HG03139 (cell line): ENCODE results near the gene NDUFS1.
"Not testable (repeated sequence)": the region's sequence is repeated elsewhere in the genome, so short reads cannot be mapped to it uniquely, and the experiment has no call there.

ENCODE experiments used
- ATAC-seq: cut with Tn5 transposase; IDR thresholded peaks from one replicate; pipeline ENCODE4 v1.9.1; 2021; ENCODE audit not compliant: unreplicated experiment

NDUFS1 gene

DNA sequence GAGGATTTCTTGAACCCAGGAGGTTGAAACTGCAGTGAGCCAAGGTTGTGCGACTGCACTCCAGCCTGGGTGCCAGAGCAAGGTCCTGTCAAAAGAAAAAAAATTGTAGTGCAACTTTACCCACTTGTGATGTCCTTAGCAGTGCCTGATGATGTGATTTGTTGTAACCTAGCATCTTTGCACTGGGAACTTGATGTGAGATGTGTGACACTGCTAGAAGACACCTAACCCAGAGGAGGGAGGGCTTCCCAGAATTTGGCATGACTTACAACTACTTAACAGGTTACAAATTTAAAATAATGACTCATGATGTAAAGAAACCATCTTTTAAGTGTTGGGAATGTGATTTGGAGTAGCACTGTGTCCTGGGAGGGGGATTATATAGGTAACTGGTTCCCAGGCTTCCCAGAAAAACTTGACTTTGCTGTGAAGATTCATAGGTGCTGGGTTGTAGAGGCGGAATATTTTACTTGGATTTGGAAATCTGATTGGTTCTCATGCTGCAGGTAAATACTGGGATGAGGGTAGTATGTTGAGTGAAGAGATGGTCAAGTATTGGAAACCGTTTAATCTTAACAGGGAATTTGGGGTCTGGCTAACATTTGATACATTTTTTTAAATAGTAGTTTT is 4.1 kb upstream of the NDUFS1 start:
- ATAC-seq, result no peak

DNA sequence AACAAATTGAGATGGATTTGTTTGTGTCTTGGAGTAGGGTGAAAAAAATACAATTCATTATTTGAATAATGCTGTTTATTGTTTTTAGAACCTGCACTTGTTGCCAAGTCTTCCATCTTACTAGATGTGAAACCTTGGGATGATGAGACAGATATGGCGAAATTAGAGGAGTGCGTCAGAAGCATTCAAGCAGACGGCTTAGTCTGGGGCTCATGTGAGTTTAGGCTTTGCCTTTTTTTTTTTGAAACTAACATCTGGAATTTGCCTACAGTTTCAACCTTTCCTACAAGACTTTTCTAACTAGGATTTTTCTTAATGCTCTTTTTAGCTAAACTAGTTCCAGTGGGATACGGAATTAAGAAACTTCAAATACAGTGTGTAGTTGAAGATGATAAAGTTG is 3.2 kb upstream of the NDUFS1 start:
- ATAC-seq, result not testable (repeated sequence)

DNA sequence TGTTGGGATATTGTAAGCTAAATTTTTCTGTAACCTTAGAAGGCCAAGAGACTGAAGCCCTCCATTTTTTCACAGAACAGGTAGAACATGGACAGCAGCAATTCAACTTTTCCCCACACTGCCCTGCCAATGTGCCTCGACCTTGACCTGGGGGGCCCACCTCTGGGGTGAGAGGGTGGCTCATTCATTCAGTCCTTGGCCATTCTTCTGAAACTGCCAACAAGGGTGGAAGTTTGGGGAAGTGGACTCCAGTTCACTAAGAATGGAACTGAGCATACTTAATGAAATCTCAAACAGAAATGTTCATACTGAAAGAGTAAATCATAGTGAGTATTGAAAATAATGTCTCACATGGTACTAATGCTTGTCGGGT is 1.5 kb upstream of the NDUFS1 start:
- ATAC-seq, result no peak

DNA sequence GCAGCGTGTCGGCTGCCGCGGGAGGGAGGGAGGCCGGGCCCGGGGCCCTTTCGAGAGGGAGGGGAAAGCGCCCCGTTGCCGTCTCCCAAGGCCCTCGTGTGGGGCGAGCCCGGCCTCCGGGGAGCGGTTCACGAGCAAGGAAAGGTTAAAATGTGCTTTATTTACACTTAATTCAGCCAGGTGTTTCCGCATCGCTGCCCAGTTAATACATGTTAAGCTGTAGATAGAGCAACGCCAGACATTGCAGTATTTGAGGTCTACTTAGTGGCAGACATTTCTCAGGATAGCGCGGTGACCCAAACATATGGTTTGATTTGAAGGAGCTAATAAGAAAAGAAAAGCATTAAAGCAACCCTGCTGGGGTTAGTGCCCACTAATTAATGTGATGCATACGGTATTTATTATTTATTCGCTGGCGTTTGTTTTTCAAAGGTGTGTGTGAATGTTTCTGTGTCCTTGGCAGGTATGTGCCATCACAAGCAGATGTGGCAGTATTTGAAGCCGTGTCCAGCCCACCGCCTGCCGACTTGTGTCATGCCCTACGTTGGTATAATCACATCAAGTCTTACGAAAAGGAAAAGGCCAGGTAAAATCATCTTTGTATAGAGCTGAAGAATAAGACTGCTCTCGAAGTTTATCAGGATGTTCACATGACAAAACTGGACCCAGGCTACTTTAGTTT is 1.0 kb upstream of the NDUFS1 start:
- peak; percentile 51 for ATAC-seq

DNA sequence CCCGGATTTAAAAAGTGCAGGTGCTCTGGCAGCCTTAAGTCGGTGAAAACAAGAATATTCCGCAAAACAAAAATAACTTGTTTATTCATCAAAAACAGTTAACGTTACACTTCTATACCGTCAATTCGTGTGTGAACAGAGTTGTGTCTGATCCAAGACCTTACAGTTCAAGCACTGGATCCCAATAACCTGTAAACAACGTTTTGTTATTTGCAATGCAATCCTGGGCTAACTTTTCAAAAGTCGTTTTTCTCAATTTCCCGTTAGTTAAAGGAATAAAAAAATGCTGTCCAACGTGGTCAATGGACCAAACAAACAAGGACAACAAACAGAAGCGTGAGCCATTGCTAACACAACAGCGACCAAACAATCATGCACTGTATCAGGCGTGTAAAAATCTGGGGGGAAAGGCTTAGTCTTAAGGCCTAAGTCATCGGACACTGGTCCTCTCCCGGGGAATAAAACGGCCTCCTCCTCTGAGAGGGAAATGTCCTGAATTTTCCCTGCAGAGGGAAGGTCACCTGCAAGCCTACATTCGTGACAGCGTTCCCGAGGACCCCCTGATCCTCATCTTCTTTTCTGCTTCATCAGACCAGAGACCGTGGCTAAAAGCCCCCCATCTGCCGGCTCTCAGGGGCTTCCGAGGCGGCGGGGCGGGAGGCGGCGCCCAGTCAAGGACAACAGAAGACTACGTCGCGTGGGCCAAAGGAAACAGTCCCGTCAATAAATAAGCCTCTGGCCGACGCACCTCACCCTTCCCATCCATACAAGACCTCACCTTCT is 490 bp downstream of the NDUFS1 start:
- peak; percentile 10 for ATAC-seq

DNA sequence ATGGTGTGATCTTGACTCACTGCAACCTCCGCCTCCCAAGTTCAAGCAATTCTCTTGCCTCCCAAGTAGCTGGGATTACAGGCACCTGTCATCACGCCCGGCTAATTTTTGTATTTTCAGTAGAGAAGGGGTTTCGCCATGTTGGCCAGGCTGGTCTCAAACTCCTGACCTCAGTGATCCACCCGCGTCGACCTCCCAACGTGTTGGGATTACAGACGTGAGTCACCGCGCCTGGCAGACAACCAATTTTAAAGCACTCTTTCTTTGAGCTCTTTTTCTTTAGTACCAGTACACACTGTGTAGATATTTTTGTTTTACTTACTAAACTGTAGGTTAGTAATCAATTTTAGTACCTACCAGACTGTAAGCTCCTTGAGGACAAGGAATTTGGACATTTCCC is 2.2 kb downstream of the NDUFS1 start:
- not testable (repeated sequence) for ATAC-seq

DNA sequence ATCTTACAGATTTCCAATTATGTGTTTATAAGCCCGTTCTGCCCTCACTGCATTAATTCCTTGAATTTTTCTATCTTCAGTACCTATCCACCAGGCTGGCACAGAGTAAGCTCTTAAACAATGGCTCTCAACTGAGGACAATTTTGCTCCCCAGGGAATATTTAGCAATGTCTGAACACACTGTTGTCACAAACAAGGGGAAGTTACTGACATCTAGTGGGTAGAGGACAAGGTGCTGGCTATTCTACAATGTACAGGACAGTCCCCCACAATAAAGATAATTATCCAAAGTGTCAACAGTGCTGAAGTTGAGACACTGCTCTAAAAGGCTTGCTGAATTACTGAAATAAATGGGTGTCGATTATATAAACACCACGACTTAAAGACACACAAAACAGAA is 5.0 kb downstream of the NDUFS1 start:
- ATAC-seq, result no peak

DNA sequence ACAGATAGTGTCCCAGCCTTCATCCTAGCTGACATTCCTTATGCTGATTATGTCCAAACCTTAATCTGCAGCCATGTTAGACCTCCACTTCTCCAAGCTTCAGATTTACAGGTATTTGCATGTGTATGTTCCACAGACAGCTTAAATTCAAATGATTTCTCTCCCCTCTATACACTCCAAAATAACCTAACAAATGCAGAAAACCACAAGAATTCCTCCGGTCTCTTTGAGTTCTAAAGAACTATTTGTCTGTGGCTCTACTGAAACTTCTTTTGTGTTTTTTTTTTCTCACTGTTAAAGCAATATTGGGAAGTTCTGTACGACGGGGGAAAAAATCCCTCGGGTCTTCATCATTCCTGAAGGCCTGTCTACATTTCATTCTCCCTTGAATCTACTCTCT is 8.6 kb downstream of the NDUFS1 start:
- no peak for ATAC-seq

DNA sequence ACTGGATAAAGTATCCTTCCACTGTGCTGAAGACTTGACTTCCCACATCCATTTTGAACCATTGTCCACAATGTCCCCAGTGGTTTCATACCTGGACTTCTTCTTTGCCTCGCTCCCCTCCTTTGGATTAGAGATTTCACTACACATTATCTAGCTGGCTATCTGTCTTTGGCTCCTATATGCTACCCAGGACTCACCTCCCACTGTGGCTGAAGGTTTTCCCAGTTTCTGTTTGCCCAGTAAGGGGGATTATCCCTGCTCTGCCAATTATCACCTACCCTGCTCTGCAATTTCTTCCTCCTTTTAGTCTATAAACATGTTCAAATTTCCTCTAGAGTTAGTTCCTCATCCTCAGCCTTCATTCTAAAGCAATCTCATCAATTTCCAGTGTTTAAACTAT is 9.1 kb downstream of the NDUFS1 start:
- ATAC-seq, result no peak

DNA sequence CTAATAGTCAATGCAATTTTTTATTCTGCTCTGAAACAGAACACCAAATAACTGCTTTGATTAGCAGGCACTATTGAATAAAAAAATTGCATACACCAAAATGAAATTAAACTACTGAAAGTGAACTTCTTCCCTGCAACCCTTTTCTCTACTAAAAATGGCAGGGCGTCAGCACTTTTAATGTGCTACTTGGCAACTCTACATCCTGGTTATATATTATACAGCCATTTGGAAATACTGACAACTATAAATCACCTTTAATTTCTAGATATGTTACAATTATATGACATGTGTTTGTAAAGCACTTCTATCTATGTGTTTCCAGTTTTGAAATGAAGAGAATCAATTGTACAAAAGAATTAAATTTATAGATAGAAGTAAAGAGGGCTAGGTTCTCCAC is 9.9 kb downstream of the NDUFS1 start:
- ATAC-seq, result no peak

DNA sequence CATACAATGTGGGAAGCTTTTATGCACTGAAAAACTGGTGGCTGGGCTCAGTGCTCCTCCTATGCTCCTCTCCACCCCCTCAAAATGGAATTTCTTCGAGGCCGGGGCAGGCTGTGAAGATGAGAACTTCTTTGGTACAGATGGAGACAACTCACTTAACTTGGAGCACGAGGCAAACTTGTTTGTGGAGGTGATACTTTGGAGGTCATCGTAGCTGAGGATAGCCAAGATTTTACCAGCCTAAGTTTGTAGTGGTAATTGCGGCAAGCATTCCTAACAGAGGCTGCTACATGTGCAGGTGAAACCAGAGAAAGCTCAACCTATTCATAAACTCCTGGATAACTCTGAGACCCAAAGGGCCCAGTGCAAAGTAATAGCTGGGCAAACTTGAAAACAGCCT is 13.6 kb downstream of the NDUFS1 start:
- no peak for ATAC-seq

DNA sequence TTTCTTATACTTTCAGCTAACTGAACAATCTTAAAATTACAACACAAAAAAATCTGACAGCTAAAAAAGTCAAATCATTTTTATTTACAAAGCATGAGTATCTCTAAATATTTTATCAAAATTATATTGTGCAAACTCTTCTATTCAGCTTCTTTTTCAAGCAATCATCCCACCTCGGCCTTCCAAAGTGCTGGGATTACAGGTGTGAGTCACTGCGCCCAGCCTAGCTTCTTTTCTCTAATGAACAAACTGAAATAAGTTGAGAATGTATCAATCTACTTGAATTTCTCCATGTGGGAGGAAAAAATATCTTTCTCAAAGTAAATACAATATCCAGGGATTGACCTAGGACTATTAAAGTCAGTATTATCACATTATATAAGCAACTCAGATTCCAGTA is 14.9 kb downstream of the NDUFS1 start:
- ATAC-seq, result no peak

DNA sequence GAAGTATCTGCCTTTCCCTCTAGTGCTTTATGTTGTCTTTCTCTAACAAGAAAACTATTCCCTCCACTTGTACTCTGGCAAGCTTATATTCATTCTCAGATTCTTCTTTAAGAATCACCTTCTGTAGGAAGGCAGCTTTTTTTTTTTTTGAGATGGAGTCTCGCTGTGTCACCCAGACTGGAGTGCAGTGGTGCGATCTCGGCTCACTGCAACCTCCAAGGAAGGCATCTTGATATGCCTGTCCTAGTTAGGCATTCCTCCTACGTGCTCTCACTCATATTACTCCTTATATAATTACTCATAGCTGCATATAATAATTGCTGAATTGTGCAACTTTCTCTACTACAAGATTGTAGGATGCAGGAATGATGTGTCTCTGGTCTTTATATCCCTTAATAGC is 15.8 kb downstream of the NDUFS1 start:
- no peak for ATAC-seq

DNA sequence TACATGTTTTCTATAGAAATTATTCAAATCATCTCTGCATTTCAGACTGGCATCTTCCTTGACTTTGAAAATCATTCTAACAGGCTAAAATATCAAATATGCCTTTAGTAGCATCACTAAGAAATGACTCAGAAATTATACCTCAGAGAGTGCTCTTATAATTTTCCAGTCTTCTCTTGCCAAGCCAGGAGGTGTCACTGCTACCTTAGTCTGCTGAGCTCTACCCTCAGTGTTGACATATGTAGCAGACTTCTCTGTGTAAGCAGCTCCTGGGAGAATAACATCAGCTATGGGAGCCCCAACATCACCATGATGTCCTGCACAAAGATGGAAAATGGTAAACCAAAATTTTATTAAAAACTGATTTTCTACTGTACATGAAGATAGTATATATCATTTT is 31.6 kb downstream of the NDUFS1 start:
- no peak for ATAC-seq

DNA sequence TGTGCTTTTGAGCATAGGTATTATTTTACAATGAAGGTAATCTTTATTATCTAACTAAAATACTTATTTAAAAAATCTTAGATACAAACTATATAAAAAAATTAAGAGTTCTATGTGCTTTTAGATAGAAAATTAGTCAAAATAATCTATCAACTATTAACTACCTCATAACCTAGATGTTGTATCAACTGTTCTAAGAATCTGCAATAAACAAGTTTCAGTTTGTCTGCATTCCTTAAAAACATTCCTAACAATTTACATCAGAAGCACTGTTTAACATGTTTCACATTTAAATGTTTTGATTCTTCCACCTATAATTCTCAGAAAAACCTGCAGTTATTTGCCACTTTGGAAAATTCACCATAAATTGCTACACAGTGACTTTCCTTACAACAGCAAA is 33.3 kb downstream of the NDUFS1 start:
- no peak for ATAC-seq

DNA sequence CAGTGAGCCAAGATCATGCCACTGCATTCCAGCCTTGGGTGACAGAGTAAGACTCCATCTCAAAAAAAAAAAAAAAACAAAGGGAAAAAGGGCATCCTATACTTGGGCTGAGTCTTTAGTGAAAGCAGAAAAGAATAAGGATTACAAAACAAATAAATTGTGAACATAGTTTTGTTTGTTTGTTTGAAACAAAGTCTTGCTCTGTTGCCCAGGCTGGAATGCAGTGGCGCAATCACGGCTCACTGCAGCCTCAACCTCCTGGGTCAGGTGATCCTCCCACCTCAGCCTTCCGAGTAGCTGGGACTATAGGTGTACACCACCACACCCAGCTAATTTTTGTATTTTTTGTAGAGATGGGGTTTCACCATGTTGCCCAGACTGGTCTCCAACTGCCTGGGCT is 36.7 kb downstream of the NDUFS1 start:
- not testable (repeated sequence) for ATAC-seq

DNA sequence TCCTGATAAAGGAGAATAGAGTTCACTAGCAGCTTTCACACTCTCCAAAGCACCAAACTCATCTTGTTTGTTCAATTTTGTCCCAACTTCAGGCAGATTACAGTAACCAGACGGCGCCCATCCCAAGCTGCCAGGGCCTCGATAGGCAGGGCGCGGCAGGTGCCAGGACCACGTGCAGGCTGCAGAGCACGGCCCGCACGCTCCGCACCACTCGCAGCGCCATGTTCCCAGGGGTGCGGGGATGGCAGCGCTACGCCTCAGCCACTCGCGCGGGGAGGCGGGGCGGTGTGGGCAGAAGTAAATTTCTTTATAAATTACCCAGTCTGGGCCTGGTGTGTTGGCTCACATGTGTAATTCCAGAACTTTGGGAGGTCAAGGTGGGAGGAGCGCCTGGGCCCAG is 43.0 kb downstream of the NDUFS1 start:
- no peak for ATAC-seq

DNA sequence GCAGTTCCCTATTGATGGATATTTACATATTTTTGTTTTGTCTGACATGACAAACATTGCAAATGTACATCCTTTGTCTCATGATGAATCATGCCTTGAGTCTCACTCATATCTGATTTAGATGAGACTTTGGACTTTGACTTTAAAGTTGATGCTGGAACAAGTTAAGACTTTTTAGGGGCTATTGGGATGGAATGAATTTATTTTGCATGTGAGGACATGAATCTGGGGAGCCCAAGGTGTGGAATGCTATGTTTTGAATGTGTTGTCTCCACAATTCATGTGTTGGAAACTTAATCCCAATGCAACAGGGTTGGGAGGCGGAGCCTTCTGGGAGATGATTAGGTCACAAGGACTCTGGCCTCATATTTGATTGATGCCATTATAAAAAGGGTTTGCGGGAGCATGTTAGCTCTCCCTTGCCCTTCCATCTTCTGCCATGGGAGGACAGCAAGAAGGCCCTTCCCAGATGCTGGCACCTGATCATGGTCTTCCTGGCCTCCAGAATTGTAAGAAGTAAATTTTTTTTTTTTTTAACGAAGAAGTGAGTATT is 44.1 kb downstream of the NDUFS1 start:
- no peak for ATAC-seq

DNA sequence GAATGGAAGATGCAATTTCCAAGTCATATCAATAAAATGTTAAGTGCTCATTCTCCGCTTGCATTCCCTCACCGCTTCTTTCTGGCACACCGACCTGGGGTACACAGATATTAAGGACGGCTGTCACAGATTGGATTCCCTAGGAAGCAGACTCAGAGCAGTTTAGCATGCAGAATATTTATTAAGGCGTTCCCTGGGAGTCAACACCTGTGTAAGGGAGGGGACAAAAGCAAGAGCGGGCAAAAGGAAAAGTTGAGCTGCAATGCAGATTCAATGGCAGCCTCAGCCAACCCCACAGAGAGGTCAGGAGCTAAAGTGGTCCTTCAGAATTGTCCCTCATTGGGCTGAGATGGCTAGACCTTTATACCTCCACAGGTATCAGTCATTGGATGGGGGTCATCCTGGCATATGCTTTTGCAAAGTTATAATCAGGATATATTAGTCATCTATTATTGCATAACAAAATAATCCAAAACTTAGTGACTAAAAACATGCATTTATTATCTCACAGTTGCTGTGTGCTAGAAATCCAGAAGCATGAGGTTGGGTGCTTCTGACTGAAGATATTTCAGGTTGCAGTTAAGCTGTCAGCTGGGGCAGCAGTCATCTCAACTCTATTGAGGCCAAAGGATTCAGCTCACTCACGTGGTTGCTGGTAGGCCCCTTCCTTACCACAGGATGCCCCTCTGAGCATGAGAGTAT is 46.2 kb downstream of the NDUFS1 start:
- no peak for ATAC-seq

DNA sequence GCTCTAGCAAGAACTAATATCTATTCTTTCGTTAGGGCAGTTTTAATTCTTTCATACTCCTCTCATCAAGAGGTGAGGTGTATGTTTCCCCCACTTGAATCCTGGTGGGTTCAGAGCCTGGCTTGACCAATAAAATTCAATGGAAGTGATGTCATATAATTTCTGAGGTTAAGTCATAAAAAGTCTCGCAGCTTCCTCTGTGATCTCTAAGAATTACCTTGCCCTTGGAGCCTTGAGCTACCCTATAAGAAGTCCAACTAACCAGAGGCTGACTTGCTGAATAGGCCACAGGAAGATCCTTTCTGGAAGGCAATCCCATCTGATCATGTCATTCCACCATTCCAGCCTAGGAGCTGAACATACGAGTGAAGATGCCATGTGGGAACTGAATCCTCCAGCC is 47.1 kb downstream of the NDUFS1 start:
- no peak for ATAC-seq

DNA sequence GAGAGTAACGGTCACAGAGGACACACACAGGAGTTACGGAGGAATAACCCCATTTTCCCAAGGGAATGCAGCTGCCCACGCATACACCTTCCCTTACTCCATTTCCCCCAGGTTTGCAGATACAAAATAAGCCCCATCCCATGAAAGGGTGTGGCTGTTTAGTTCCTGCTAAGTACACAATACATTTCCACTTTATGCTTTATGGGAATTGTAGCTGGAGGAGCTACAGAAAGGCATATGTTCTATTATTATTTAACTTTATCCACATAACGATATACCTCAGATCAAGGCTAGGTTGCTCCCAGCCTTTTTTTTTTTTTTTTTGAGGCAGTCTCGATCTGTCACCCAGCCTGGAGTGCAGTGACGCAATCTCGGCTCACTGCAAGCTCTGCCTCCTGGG is 50.5 kb downstream of the NDUFS1 start:
- ATAC-seq, result no peak
